ENCODE measurements around the gene ZNF462. TPM values are rescaled to one million over a fixed set of nuclear protein-coding genes. Genes with fewer than 3 reads are reported as not detected.

Gene ZNF462
- total RNA-seq, 6 donors from 2014 or later = 17.9 to 85.9 (median 21.2) TPM

- 89 to 91% methylated on average over 3 of the region's 3 CpGs for WGBS, 2 donors
Measured at GRCh38 chr9:106915851-106916250, 52.9 kb downstream of the ZNF462 start.

GRCh38 chr9:106916466-106917235, 53.7 kb downstream of the ZNF462 start:
- H3K9me3 ChIP-seq = no peaks in the 10 kb centered on the region
- DNase-seq = peak in 1 of 2 donors; percentile 42
- H3K4me1 ChIP-seq = peaks cover 14 to 32% (median 24%) of the 10 kb centered on the region in 4 donors
- no peaks in the 10 kb centered on the region for H3K27me3 ChIP-seq
- ATAC-seq (ENCODE audit: low FRiP score in 2 of 2) = peak in 1 of 2 donors; percentile 63
- no peaks in the 10 kb centered on the region for H3K36me3 ChIP-seq
- TF ChIP-seq POLR2AphosphoS5 (IDR thresholded peaks at IDR 0.05) (no peak), POLR2A (IDR thresholded peaks at IDR 0.05) (no peak), CTCF (IDR thresholded peaks at IDR 0.05) (no peak), EP300 (IDR thresholded peaks at IDR 0.05) (no peak)
- H3K4me3 ChIP-seq = no peak overlapping the region
- 40 to 41% methylated on average over 8 of the region's 8 CpGs for WGBS, 2 donors
- peak overlapping the region in 3 of 4 donors; percentile 5 to 50 (median 18) for H3K27ac ChIP-seq

More at GRCh38 chr9:106915851-106916250, 52.9 kb downstream of the ZNF462 start:
- no peak overlapping the region for H3K4me3 ChIP-seq
- no peaks in the 10 kb centered on the region for H3K36me3 ChIP-seq
- peaks cover 10 to 25% (median 16%) of the 10 kb centered on the region in 4 donors for H3K4me1 ChIP-seq
- peak overlapping the region in 1 of 4 donors; percentile 50 for H3K27ac ChIP-seq
- no peaks in the 10 kb centered on the region for H3K9me3 ChIP-seq
- TF ChIP-seq EP300 (IDR thresholded peaks at IDR 0.05) (no peak), CTCF (IDR thresholded peaks at IDR 0.05) (no peak), POLR2AphosphoS5 (IDR thresholded peaks at IDR 0.05) (no peak)
- ATAC-seq (ENCODE audit: low FRiP score in 2 of 2) (no peak), DNase-seq (no peak)
- no peaks in the 10 kb centered on the region for H3K27me3 ChIP-seq

- ATAC-seq (ENCODE audit: low FRiP score in 2 of 2) (no peak), DNase-seq (no peak)
- Histone ChIP-seq H3K4me1 (peaks cover 19 to 38% (median 28%) of the 10 kb centered on the region in 4 donors), H3K4me3 (no peak overlapping the region), H3K27me3 (no peaks in the 10 kb centered on the region), H3K36me3 (peaks cover 0 to 5% (median 0%) of the 10 kb centered on the region in 4 donors), H3K9me3 (no peaks in the 10 kb centered on the region), H3K27ac (no peak overlapping the region)
- WGBS, 2 donors = 90 to 97% methylated on average over 5 of the region's 5 CpGs
- TF ChIP-seq POLR2AphosphoS5 (IDR thresholded peaks at IDR 0.05) (no peak), EP300 (IDR thresholded peaks at IDR 0.05) (no peak), CTCF (IDR thresholded peaks at IDR 0.05) (no peak), POLR2A (IDR thresholded peaks at IDR 0.05) (no peak)
Measured at GRCh38 chr9:106918825-106919509, 56.0 kb downstream of the ZNF462 start.

GRCh38 chr9:106920091-106920490, 57.1 kb downstream of the ZNF462 start:
- H3K9me3 ChIP-seq = no peaks in the 10 kb centered on the region
- peaks cover 0 to 16% (median 9%) of the 10 kb centered on the region in 4 donors for H3K36me3 ChIP-seq
- H3K27me3 ChIP-seq = no peaks in the 10 kb centered on the region
- TF ChIP-seq EP300 (IDR thresholded peaks at IDR 0.05) = no peak
- TF ChIP-seq POLR2AphosphoS5 (IDR thresholded peaks at IDR 0.05) = no peak
- TF ChIP-seq CTCF (IDR thresholded peaks at IDR 0.05) = no peak
- no peak for TF ChIP-seq POLR2A (IDR thresholded peaks at IDR 0.05)
- peaks cover 19 to 38% (median 28%) of the 10 kb centered on the region in 4 donors for H3K4me1 ChIP-seq
- ATAC-seq (ENCODE audit: low FRiP score in 2 of 2) = no peak
- DNase-seq = no peak
- H3K4me3 ChIP-seq = no peak overlapping the region
- peak overlapping the region in 2 of 4 donors; percentile 3 to 74 for H3K27ac ChIP-seq
- WGBS, 2 donors = 86 to 88% methylated on average over 4 of the region's 4 CpGs
